Stimulated activated CD4-positive, alpha-beta T cell treated with anti-CD3 and anti-CD28 coated beads, Interleukin-15, amount 100 ng/mL, for 48 hours (primary cell): ENCODE measurements around the gene ERCC6L.
"Not testable (repeated sequence)": the region's sequence is repeated elsewhere in the genome, so short reads cannot be mapped to it uniquely, and the experiment has no call there.

ENCODE experiments used
- DNase-seq, 2 donors: peaks; one replicate each; pipeline ENCODE4 v3.0.0-alpha.2; 2020; ENCODE audit warnings: low read depth in 2 of 2

ERCC6L gene

GRCh38 chrX:72253686-72254085 lies 14.9 kb upstream of the ERCC6L start:
- no peak for DNase-seq

GRCh38 chrX:72247206-72247942 lies 8.5 kb upstream of the ERCC6L start:
- no peak for DNase-seq

- DNase-seq = peak in 1 of 2 donors; percentile 30
Measured at GRCh38 chrX:72245461-72246089, 6.7 kb upstream of the ERCC6L start.

- no peak for DNase-seq
Measured at GRCh38 chrX:72243472-72243871, 4.6 kb upstream of the ERCC6L start.

- no peak for DNase-seq
Measured at GRCh38 chrX:72240976-72241375, 2.1 kb upstream of the ERCC6L start.

GRCh38 chrX:72238183-72238582 lies 644 bp downstream of the ERCC6L start:
- DNase-seq = no peak

- no peak for DNase-seq
Measured at GRCh38 chrX:72236841-72237240, 2.0 kb downstream of the ERCC6L start.

- no peak for DNase-seq
Measured at GRCh38 chrX:72230290-72230689, 8.5 kb downstream of the ERCC6L start.

GRCh38 chrX:72220375-72220774 lies 18.5 kb downstream of the ERCC6L start:
- not testable (repeated sequence) for DNase-seq

- DNase-seq = no peak
Measured at GRCh38 chrX:72216973-72217372, 21.9 kb downstream of the ERCC6L start.

GRCh38 chrX:72208126-72208800 lies 30.6 kb downstream of the ERCC6L start:
- no peak for DNase-seq

- no peak for DNase-seq
Measured at GRCh38 chrX:72207366-72207765, 31.5 kb downstream of the ERCC6L start.

- no peak for DNase-seq
Measured at GRCh38 chrX:72205706-72206105, 33.1 kb downstream of the ERCC6L start.

- no peak for DNase-seq
Measured at GRCh38 chrX:72203421-72203820, 35.4 kb downstream of the ERCC6L start.

GRCh38 chrX:72202792-72203401 lies 35.9 kb downstream of the ERCC6L start:
- no peak for DNase-seq

- no peak for DNase-seq
Measured at GRCh38 chrX:72201836-72202536, 36.8 kb downstream of the ERCC6L start.

- DNase-seq = no peak
Measured at GRCh38 chrX:72182924-72183323, 55.9 kb downstream of the ERCC6L start.

- peak; percentile 74 to 76 for DNase-seq
Measured at GRCh38 chrX:72181178-72182125, 57.4 kb downstream of the ERCC6L start, which contains the start of gene PIN4. Gene PIN4, plus strand, starts transcription at chrX:72181757. Its CDS starts 29 bp downstream, at chrX:72181786.

- DNase-seq = no peak
Measured at GRCh38 chrX:72180539-72180938, 58.3 kb downstream of the ERCC6L start.

GRCh38 chrX:72176981-72177380 lies 61.8 kb downstream of the ERCC6L start:
- no peak for DNase-seq

- DNase-seq = not testable (repeated sequence)
Measured at GRCh38 chrX:72176289-72176688, 62.5 kb downstream of the ERCC6L start.
